ENCODE measurements around the gene RAP2B. TPM values are rescaled to one million over a fixed set of nuclear protein-coding genes. Genes with fewer than 3 reads are reported as not detected.
A peak's percentile ranks its signal among the peaks of the same experiment; 100 is the strongest.

Gene RAP2B
- polyA plus RNA-seq, 1 of the 3 experiments (the other 2 are of a cell fraction): 7.3 TPM

DNA sequence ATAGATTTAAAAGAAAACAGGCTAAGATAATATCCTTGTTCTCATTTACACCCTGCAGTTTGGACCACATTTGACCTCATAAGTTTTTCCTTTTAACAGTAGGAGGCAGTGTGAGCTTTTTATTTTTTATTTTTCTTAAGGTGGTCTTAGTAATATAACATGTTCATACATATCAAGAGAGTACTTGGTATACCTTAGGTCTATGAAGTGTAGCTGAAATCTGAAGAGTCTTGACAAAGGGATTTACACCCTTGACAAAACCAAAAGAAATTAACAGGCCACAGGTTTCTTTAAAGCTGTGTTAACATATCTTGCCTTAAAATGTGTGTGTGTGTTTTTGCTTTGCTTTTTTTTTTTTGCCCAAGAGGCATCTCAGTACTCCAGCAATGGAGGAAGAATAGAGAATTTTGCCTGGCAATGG, 3.2 kb downstream of the RAP2B start:
- Histone ChIP-seq H3K27me3 (ENCODE audit: insufficient read depth) (no peaks in the 10 kb centered on the region), H4K20me1 (ENCODE audit: insufficient read depth) (peaks cover 68% of the 10 kb centered on the region), H3K36me3 (replicated peaks in 1 of 2; ENCODE audit: control insufficient read depth in 1 of 2, insufficient read depth in 2 of 2, low read length in 1 of 2) (peaks cover 12 to 56% of the 10 kb centered on the region in 2 experiments), H3F3A (replicated peaks; ENCODE audit: insufficient read depth) (peaks cover 29% of the 10 kb centered on the region), H3K4me2 (peak overlapping the region; percentile 88), H3K27ac (ENCODE audit: low read depth in 2 of 2, low read length in 1 of 2) (0 out of 4 replicates have a peak overlapping the region, but pooled peaks of 1 of the 2 experiments have one; percentile 1), H3K4me1 (ENCODE audit: control insufficient read depth in 1 of 2, insufficient read depth in 2 of 2, low read depth in 1 of 2, low read length in 1 of 2) (peaks cover 1 to 20% of the 10 kb centered on the region in 2 experiments), H3K9ac (peak overlapping the region; percentile 91), H2AFZ (ENCODE audit: low read depth) (no peak overlapping the region), H3K9me3 (no peaks in the 10 kb centered on the region), H3K9me2 (no peaks in the 10 kb centered on the region), H3K4me3 (ENCODE audit: low read depth in 2 of 2, low read length in 1 of 2) (peak overlapping the region; percentile 95 to 96; a peak in 3 of 4 replicates), H3K79me2 (ENCODE audit: insufficient read depth) (peaks cover 77% of the 10 kb centered on the region)
- CTCF ChIA-PET: interaction anchor here (0.6 to 1.3 kb wide), 2 partner anchors 61 to 72 kb away, joined by 3 read pairs; no protein-coding TSS in a partner anchor
- POLR2A ChIA-PET: no interaction called here
- TF ChIP-seq, protein P1, sequence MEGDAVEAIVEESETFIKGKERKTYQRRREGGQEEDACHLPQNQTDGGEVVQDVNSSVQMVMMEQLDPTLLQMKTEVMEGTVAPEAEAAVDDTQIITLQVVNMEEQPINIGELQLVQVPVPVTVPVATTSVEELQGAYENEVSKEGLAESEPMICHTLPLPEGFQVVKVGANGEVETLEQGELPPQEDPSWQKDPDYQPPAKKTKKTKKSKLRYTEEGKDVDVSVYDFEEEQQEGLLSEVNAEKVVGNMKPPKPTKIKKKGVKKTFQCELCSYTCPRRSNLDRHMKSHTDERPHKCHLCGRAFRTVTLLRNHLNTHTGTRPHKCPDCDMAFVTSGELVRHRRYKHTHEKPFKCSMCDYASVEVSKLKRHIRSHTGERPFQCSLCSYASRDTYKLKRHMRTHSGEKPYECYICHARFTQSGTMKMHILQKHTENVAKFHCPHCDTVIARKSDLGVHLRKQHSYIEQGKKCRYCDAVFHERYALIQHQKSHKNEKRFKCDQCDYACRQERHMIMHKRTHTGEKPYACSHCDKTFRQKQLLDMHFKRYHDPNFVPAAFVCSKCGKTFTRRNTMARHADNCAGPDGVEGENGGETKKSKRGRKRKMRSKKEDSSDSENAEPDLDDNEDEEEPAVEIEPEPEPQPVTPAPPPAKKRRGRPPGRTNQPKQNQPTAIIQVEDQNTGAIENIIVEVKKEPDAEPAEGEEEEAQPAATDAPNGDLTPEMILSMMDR (IDR thresholded peaks at IDR 0.05): peak; percentile 69
- no peak for TF ChIP-seq POLR2AphosphoS5 (IDR thresholded peaks at IDR 0.05; ENCODE audit: low read depth, low read length)
- TF ChIP-seq NFIC (IDR thresholded peaks at IDR 0.05; ENCODE audit: borderline replicate concordance): no peak
- TF ChIP-seq NRF1 (IDR thresholded peaks at IDR 0.05; ENCODE audit: low read depth, low read length): no peak
- no peak for TF ChIP-seq EZH2phosphoT487 (IDR thresholded peaks at IDR 0.05; ENCODE audit: borderline replicate concordance, low read depth)
- TF ChIP-seq RAD21 (IDR thresholded peaks at IDR 0.05; ENCODE audit: low read length): peak; percentile 45
- TF ChIP-seq TCF12 (IDR thresholded peaks at IDR 0.05): no peak
- no peak for DNase-seq

DNA sequence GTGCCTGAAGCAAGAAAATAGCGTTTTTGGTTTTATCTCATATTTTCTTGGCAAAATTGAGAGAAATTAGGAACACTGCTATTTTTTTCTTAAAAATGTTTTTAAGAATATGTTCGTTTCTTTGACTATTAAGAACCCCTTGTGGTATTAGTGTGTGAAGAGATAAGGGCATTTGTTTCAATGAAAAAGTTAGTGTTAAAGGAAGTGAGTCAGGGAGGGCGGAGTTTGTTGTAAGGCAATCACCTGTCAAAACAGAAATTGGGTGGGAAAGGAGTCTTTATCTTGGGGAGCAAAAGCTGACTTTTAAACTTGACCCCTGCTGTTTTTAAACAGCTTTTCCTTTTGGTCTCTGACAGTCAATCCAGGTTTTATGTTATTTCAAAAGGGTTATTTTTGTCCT, 4.2 kb downstream of the RAP2B start:
- DNase-seq: no peak
- POLR2A ChIA-PET: no interaction called here

More for the DNA sequence above, 4.2 kb downstream of the RAP2B start:
- no peak for TF ChIP-seq EP300 (IDR thresholded peaks at IDR 0.05; ENCODE audit: borderline replicate concordance in 1 of 2, low read depth in 1 of 2, low read length in 1 of 2)
- peak; percentile 5; the same call in 1 of the 2 replicates for TF ChIP-seq JUND (IDR thresholded peaks at IDR 0.05)
- TF ChIP-seq, protein P2, sequence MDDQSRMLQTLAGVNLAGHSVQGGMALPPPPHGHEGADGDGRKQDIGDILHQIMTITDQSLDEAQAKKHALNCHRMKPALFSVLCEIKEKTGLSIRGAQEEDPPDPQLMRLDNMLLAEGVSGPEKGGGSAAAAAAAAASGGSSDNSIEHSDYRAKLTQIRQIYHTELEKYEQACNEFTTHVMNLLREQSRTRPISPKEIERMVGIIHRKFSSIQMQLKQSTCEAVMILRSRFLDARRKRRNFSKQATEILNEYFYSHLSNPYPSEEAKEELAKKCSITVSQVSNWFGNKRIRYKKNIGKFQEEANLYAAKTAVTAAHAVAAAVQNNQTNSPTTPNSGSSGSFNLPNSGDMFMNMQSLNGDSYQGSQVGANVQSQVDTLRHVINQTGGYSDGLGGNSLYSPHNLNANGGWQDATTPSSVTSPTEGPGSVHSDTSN (IDR thresholded peaks at IDR 0.05): peak; percentile 42
- Histone ChIP-seq H3K79me2 (ENCODE audit: insufficient read depth) (peaks cover 82% of the 10 kb centered on the region), H3F3A (replicated peaks; ENCODE audit: insufficient read depth) (peaks cover 28% of the 10 kb centered on the region), H3K4me2 (peak overlapping the region; percentile 88), H4K20me1 (ENCODE audit: insufficient read depth) (peaks cover 68% of the 10 kb centered on the region), H3K27me3 (ENCODE audit: insufficient read depth) (no peaks in the 10 kb centered on the region), H3K9me3 (no peaks in the 10 kb centered on the region), H3K9ac (peak overlapping the region; percentile 2; the same call in 1 of the 2 replicates), H3K4me3 (ENCODE audit: low read depth in 2 of 2, low read length in 1 of 2) (peak overlapping the region in 1 of 2 experiments; percentile 96; a peak in 3 of 4 replicates), H2AFZ (ENCODE audit: low read depth) (no peak overlapping the region), H3K9me2 (no peaks in the 10 kb centered on the region), H3K36me3 (replicated peaks in 1 of 2; ENCODE audit: control insufficient read depth in 1 of 2, insufficient read depth in 2 of 2, low read length in 1 of 2) (peaks cover 12 to 65% of the 10 kb centered on the region in 2 experiments), H3K27ac (ENCODE audit: low read depth in 2 of 2, low read length in 1 of 2) (peak overlapping the region in 1 of 2 experiments; percentile 1; a peak in 1 of 4 replicates), H3K4me1 (ENCODE audit: control insufficient read depth in 1 of 2, insufficient read depth in 2 of 2, low read depth in 1 of 2, low read length in 1 of 2) (peaks cover 0 to 20% of the 10 kb centered on the region in 2 experiments)
- CTCF ChIA-PET: interaction anchor here (0.7 kb wide), 1 partner anchor 14 kb away, joined by 4 read pairs; no protein-coding TSS in a partner anchor
- 70% methylated on average over 3 of the region's 3 CpGs for WGBS (ENCODE audit: low lambda C conversion rate)

Data from SK-N-SH (cell line).